ENCODE results near the gene GPRASP1. TPM values are rescaled to one million over a fixed set of nuclear protein-coding genes. Genes with fewer than 3 reads are reported as not detected.

Gene GPRASP1

DNA sequence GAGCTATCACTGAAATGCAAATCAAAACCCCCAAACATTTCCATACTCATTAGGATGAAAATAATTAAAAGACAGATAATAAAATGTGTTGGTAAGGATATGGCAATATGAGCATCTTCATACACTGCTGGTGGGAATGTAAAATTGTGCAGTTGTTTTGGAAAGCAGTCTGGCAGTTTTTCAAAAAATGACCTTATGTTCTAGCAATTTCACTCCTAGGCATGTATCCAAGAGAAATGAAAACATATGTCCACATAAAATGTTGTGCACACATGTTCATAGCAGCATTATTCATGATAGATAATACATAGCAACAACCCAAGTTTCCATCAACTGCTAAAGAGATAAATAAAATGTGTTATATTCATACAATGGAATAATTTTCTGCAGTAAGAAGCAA lies 46.2 kb downstream of the GPRASP1 start:
- H2BK12ac ChIP-seq (ENCODE audit: low read length) = no peak overlapping the region
- H3K9me3 ChIP-seq (replicated peaks in 1 of 2; ENCODE audit: control insufficient read depth in 2 of 2, insufficient read depth in 1 of 2, low read depth in 1 of 2, low read length in 2 of 2) = no peaks in the 10 kb centered on the region
- no peak overlapping the region for H2AK5ac ChIP-seq (ENCODE audit: low read depth, low read length)
- H3K36me3 ChIP-seq (replicated peaks in 1 of 2; ENCODE audit: control insufficient read depth in 2 of 2, insufficient read depth in 2 of 2, low read length in 2 of 2) = no peaks in the 10 kb centered on the region
- H2BK15ac ChIP-seq (ENCODE audit: low read length) = no peak overlapping the region
- no peak overlapping the region for H3K4me2 ChIP-seq (ENCODE audit: insufficient read depth, low read length, poor library complexity, severe bottlenecking)
- H4K91ac ChIP-seq (ENCODE audit: low read depth, low read length, poor library complexity) = no peak overlapping the region
- H3K18ac ChIP-seq (ENCODE audit: low read length) = no peak overlapping the region
- no peak overlapping the region for H3K9ac ChIP-seq (ENCODE audit: low read depth, low read length, poor library complexity)
- no peak overlapping the region for H4K8ac ChIP-seq (ENCODE audit: low read depth, low read length)
- H3K27me3 ChIP-seq (ENCODE audit: control insufficient read depth in 3 of 3, insufficient read depth in 3 of 3, low read depth in 1 of 3, low read length in 3 of 3) = no peaks in the 10 kb centered on the region
- no peak overlapping the region for H2BK120ac ChIP-seq (ENCODE audit: low read depth, low read length)
- H3K27ac ChIP-seq (replicated peaks; ENCODE audit: low read length) = no peak overlapping the region
- H3K4ac ChIP-seq (ENCODE audit: low read length) = no peak overlapping the region
- H3K4me3 ChIP-seq (ENCODE audit: low read length in 2 of 2) = no peak overlapping the region
- no peak overlapping the region for H3K14ac ChIP-seq (ENCODE audit: low read length)
- no peaks in the 10 kb centered on the region for H3K79me1 ChIP-seq (ENCODE audit: low read depth, low read length)
- no peak overlapping the region for H2BK5ac ChIP-seq (ENCODE audit: low read length)
- no peak overlapping the region for H2AFZ ChIP-seq (ENCODE audit: low read length)
- H3K23ac ChIP-seq (ENCODE audit: low read depth, low read length, poor library complexity) = no peak overlapping the region
- H3K4me1 ChIP-seq (ENCODE audit: control insufficient read depth in 2 of 2, insufficient read depth in 1 of 2, low read depth in 1 of 2, low read length in 2 of 2) = no peaks in the 10 kb centered on the region
- DNase-seq (ENCODE audit: low spot score) = no peak

Small RNAs within 50 kb of the gene (small RNA-seq; reads per million reads assigned to genes)
- gene RNU6-589P (ENCODE audit: insufficient read depth) = not detected
